ENCODE measurements around the gene AP1G1. TPM values are rescaled to one million over a fixed set of nuclear protein-coding genes. Genes with fewer than 3 reads are reported as not detected.

The AP1G1 gene
- polyA plus RNA-seq, 1 of the 3 experiments (the other 2 are of a cell fraction) = 23.8 TPM

DNA sequence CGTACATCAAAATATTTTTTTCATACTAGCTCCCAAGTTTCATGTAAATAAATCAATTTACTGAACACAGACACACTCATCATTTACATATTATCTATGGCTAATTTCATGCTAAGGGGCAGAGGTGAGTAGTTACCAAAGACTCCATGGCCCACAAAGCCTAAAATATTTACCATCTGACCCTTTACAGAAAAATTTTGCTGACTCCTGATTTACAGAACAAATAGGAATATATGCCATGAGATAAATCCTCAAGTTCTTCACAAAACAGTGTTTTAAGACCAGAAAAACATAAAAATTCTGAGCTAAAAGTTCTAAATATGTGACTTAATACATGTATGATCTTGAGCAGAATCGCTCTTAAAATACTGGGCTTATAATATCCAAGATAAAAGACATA is 47.5 kb downstream of the AP1G1 start:
- Histone ChIP-seq H3K9ac (no peak overlapping the region), H3K4me2 (no peak overlapping the region), H3K9me3 (no peaks in the 10 kb centered on the region), H3K36me3 (replicated peaks in 1 of 2; ENCODE audit: control insufficient read depth in 1 of 2, insufficient read depth in 2 of 2, low read length in 1 of 2) (peaks cover 59 to 85% of the 10 kb centered on the region in 2 experiments), H4K20me1 (ENCODE audit: insufficient read depth) (no peaks in the 10 kb centered on the region), H3K79me2 (ENCODE audit: insufficient read depth) (peaks cover 8% of the 10 kb centered on the region; the same call in 1 of the 2 replicates), H3K4me1 (ENCODE audit: control insufficient read depth in 1 of 2, insufficient read depth in 2 of 2, low read depth in 1 of 2, low read length in 1 of 2) (peaks cover 0 to 13% of the 10 kb centered on the region in 2 experiments; a peak in 1 of 4 replicates), H2AFZ (ENCODE audit: low read depth) (no peak overlapping the region), H3K27ac (ENCODE audit: low read depth in 2 of 2, low read length in 1 of 2) (no peak overlapping the region), H3K4me3 (ENCODE audit: low read depth in 2 of 2, low read length in 1 of 2) (no peak overlapping the region), H3K27me3 (ENCODE audit: insufficient read depth) (no peaks in the 10 kb centered on the region), H3F3A (replicated peaks; ENCODE audit: insufficient read depth) (peaks cover 10% of the 10 kb centered on the region), H3K9me2 (no peaks in the 10 kb centered on the region)
- ChIA-PET POLR2A (no interaction called here), CTCF (no interaction called here)
- DNase-seq = no peak
- 91% methylated on average over 2 of the region's 2 CpGs for WGBS (ENCODE audit: low lambda C conversion rate)
- TF ChIP-seq, protein P1, sequence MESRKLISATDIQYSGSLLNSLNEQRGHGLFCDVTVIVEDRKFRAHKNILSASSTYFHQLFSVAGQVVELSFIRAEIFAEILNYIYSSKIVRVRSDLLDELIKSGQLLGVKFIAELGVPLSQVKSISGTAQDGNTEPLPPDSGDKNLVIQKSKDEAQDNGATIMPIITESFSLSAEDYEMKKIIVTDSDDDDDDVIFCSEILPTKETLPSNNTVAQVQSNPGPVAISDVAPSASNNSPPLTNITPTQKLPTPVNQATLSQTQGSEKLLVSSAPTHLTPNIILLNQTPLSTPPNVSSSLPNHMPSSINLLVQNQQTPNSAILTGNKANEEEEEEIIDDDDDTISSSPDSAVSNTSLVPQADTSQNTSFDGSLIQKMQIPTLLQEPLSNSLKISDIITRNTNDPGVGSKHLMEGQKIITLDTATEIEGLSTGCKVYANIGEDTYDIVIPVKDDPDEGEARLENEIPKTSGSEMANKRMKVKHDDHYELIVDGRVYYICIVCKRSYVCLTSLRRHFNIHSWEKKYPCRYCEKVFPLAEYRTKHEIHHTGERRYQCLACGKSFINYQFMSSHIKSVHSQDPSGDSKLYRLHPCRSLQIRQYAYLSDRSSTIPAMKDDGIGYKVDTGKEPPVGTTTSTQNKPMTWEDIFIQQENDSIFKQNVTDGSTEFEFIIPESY (IDR thresholded peaks at IDR 0.05; ENCODE audit: borderline replicate concordance, low read depth) = no peak
- TF ChIP-seq TAF1 (IDR thresholded peaks at IDR 0.05; ENCODE audit: borderline replicate concordance, low read depth, low read length) = no peak
- no peak for TF ChIP-seq MEF2A (IDR thresholded peaks at IDR 0.05; ENCODE audit: borderline replicate concordance, low read depth)
- TF ChIP-seq TCF12 (IDR thresholded peaks at IDR 0.05) = no peak
- TF ChIP-seq, protein P2, sequence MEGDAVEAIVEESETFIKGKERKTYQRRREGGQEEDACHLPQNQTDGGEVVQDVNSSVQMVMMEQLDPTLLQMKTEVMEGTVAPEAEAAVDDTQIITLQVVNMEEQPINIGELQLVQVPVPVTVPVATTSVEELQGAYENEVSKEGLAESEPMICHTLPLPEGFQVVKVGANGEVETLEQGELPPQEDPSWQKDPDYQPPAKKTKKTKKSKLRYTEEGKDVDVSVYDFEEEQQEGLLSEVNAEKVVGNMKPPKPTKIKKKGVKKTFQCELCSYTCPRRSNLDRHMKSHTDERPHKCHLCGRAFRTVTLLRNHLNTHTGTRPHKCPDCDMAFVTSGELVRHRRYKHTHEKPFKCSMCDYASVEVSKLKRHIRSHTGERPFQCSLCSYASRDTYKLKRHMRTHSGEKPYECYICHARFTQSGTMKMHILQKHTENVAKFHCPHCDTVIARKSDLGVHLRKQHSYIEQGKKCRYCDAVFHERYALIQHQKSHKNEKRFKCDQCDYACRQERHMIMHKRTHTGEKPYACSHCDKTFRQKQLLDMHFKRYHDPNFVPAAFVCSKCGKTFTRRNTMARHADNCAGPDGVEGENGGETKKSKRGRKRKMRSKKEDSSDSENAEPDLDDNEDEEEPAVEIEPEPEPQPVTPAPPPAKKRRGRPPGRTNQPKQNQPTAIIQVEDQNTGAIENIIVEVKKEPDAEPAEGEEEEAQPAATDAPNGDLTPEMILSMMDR (IDR thresholded peaks at IDR 0.05) = no peak
- no peak for TF ChIP-seq TEAD4 (IDR thresholded peaks at IDR 0.05; ENCODE audit: borderline replicate concordance, insufficient read depth)

DNA sequence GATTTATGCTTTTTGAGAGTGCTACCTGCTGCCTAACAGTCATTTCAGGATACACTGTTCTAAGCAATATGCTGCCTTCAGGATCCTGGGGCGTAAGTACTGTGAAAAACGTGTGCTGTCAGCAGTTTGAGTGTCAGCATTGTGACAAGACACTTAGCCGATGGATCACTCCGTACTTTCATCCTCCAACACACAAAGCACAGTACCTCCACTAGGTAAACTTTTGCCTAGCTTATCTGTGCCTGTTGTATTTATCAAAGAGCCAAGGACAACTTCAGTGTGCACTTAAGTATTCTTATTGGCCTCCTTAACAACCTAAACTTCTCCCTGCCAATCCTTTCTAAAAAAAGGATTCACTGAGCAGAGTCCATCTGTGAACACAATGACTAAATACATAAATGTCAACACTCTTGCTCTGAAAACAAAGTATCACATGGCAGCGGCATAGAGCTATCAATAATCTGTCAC is 50.3 kb downstream of the AP1G1 start:
- no peaks in the 10 kb centered on the region for H3K9me3 ChIP-seq
- no peaks in the 10 kb centered on the region for H3K9me2 ChIP-seq
- H3K27me3 ChIP-seq (ENCODE audit: insufficient read depth) = no peaks in the 10 kb centered on the region
- H3K36me3 ChIP-seq (replicated peaks in 1 of 2; ENCODE audit: control insufficient read depth in 1 of 2, insufficient read depth in 2 of 2, low read length in 1 of 2) = peaks cover 51 to 84% of the 10 kb centered on the region in 2 experiments
- CTCF ChIA-PET = interaction anchor here (1.0 kb wide), 1 partner anchor 136 kb away, joined by 3 read pairs; no protein-coding TSS in a partner anchor
- H3K4me1 ChIP-seq (ENCODE audit: control insufficient read depth in 1 of 2, insufficient read depth in 2 of 2, low read depth in 1 of 2, low read length in 1 of 2) = peaks cover 0 to 13% of the 10 kb centered on the region in 2 experiments; a peak in 1 of 4 replicates
- H3K27ac ChIP-seq (ENCODE audit: low read depth in 2 of 2, low read length in 1 of 2) = no peak overlapping the region
- no peaks in the 10 kb centered on the region for H4K20me1 ChIP-seq (ENCODE audit: insufficient read depth)
- peaks cover 8% of the 10 kb centered on the region; the same call in 1 of the 2 replicates for H3K79me2 ChIP-seq (ENCODE audit: insufficient read depth)
- H3K9ac ChIP-seq = no peak overlapping the region
- no peak overlapping the region for H3K4me2 ChIP-seq
- TF ChIP-seq TAF1 (IDR thresholded peaks at IDR 0.05; ENCODE audit: borderline replicate concordance, low read depth, low read length) (no peak), POLR2AphosphoS5 (IDR thresholded peaks at IDR 0.05; ENCODE audit: low read depth, low read length) (no peak), FOXJ3 (CRISPR knock-in tag; IDR thresholded peaks at IDR 0.05) (no peak), NRF1 (IDR thresholded peaks at IDR 0.05; ENCODE audit: low read depth, low read length) (no peak), MEF2A (IDR thresholded peaks at IDR 0.05; ENCODE audit: borderline replicate concordance, low read depth) (no peak), YY1 (IDR thresholded peaks at IDR 0.05; ENCODE audit: low read depth) (no peak)
- TF ChIP-seq, protein P3, sequence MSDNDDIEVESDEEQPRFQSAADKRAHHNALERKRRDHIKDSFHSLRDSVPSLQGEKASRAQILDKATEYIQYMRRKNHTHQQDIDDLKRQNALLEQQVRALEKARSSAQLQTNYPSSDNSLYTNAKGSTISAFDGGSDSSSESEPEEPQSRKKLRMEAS (IDR thresholded peaks at IDR 0.05; ENCODE audit: low read depth) = no peak
- WGBS (ENCODE audit: low lambda C conversion rate) = 86% methylated on average over 4 of the region's 5 CpGs
- POLR2A ChIA-PET = no interaction called here
- no peak overlapping the region for H3K4me3 ChIP-seq (ENCODE audit: low read depth in 2 of 2, low read length in 1 of 2)
- DNase-seq = no peak
- H3F3A ChIP-seq (replicated peaks; ENCODE audit: insufficient read depth) = peaks cover 10% of the 10 kb centered on the region
- no peak overlapping the region for H2AFZ ChIP-seq (ENCODE audit: low read depth)

All from SK-N-SH (cell line).